Midbrain (tissue), 1 donor: ENCODE data around the gene B4GALT1.
"Not testable (repeated sequence)": the region's sequence is repeated elsewhere in the genome, so short reads cannot be mapped to it uniquely, and the experiment has no call there.

Experiments used
- DNase-seq: peaks from one replicate; lab custom pipeline; 2025; lab: John Stamatoyannopoulos, UW

The B4GALT1 gene

DNA sequence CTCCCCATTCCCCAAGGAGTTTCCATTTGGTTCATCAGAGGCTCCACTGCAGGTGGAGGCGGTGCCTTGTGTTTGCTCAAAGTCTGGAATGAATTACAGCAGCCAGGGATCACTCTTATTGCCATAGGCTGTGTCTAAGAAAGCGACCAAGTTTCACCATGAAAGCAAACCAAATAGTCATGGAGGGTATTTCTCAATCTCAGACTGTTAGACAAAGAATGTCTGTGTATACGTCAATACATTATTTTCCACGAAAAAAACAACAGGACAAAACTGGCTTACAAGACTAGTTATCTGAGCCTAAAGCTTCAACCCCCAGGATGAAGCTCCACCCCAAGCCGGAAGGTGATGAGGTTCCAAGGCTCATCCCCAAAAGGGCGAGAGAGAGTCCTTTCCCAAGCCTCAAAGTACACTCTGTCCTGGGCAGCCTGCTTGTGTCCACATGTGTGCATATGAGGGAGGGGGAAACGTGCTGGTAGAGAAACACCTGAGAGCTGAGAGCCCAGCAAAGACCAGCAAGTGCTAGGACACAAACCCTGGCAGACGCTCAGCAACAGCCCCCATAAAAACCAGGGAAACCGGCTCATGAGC lies 4.3 kb downstream of the B4GALT1 start:
- no peak for DNase-seq

- no peak for DNase-seq
Observed at GRCh38 chr9:33161589-33162132, 5.5 kb downstream of the B4GALT1 start.

DNA sequence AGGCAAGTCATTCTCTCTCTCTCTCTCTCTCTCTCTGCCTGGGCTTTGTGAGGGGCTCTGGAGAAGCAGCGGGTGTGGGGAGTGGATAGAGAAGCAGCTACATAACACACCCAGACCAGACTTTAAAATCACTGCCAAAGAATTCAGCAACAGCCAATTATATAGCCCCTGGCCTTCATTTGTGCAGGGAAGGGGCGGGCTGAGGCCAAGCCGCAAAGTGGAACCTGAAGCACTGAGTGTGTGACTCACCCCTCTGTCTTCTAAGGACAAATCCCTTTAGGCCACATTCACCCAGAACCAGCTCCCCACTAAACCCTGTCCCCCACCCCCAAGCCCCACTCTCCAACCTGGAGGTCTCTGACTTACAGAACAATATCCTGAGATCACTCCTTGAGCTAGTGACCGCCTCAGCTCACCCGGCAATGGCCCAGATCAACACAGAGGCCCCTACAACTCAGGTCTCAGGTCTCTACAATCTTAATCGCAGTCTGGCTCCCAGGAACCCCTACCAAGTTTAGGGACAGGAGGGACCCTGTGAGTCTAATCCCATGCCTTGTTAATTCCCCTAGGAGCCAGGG lies 6.0 kb downstream of the B4GALT1 start:
- no peak for DNase-seq

DNA sequence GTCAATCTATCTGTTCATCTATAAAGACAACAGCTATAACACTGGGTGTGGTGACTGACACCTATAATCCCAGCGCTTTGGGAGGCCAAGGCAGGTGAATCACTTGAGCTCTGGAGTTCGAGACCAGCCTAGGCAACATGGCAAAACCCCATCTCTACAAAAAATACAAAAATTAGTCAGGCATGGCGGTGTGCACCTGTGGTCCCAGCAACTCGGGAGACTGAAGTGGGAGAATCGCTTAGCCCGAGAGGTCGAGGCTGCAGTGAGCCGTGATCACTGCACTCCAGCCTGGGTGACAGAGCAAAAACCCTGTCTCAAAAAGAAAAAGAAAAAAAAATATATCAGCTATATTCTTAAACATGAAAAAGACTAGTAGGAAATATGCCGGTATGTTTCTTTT lies 6.7 kb downstream of the B4GALT1 start:
- not testable (repeated sequence) for DNase-seq

DNA sequence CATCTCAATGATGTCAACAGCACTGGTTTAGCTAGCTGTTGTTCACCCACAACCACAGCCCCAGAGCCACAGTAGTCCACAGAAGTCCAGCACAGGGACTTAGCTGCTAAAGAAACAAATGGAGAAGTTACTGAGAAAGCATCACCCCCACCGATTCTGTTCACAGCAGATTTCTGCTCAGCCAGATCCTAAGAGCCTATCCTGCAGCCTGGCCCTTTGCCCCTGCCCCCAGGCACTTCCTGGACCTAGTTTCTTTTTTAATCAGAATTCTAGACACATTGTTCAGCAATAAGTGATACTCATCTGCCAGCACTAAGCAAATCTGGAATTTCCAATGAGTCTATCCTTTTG lies 7.4 kb downstream of the B4GALT1 start:
- peak; percentile 44 for DNase-seq

DNA sequence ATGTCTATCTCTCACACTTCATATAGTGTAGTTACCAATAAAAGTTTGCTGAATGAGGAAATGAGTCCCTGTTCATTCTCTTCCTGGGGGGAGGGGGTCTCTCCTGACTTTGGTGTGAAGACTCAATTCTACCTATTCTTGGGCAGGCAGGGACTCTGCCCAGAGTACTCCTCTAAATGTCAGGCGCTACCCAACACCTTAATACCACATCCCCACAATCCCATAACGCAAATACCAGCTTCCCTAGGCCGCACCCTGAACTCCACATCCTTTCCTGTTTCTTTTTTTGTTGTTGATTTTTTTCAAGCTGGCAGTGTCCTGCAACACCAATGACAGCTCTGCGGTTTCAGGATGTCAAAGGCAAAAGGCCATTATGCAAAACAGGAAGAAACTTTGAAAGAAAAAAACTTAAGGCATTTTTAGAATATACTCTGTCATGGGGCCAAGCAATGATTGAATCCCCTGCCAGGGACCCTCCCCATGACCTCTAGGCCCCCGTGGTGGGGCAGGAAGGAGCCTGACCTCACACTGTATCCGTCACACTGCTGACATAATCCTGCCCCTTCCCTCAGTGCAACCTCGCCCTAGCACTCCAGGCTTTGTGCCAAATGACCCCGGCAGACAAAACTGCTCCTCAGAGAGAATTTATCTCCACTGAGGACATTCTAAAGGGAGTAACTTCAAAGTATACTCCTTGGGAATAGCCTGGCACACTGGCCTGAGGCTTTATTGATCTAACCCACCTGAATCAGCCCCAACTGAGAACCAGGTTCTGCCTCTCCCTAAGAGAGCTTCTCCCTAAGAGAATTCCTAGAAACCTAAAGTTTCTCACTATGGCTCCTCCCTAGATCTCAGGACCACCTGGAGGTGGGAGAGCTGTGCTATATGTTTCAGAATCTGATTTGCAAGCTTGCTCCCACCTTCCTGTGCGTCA lies 8.0 kb downstream of the B4GALT1 start:
- DNase-seq, result no peak

GRCh38 chr9:33157960-33158842 lies 8.9 kb downstream of the B4GALT1 start:
- DNase-seq, result no peak

DNA sequence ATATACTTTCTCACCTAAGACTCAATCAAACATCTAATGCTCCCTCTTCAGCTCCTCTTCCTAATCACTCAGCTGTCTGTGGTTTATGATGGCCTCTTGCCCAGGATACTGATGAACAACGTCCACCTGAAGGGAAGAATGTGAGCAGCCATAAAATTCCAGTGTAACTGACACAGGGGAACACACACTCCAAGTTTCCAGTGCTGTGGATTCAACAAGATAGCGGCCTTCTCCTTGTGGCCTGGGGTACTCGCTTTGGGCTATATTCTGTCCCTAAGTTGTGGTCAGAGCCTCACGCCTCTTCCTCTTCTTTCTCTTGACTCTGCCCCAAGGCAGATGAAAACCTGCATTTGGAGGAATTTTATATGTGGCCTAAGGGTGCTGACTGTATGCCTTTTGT lies 11.7 kb downstream of the B4GALT1 start:
- DNase-seq, result no peak

DNA sequence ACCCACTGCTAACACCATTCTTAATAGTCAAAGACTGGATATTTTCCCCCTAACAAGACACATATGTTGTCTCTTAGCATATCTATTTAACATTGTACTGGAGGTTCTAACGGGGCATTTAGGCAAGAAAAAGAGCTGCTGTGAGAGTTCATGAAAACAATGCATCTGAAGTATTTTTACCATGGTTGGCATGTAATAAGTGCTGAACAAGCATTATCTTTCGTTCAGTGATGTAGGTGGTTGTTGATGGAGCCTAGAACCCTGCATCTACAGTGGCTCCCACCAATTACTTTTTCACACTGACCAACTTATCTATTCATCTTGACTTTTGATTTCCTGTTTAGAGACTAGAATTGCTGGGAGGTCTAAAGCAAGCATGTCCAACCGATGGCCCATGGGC lies 12.8 kb downstream of the B4GALT1 start:
- DNase-seq, result no peak

DNA sequence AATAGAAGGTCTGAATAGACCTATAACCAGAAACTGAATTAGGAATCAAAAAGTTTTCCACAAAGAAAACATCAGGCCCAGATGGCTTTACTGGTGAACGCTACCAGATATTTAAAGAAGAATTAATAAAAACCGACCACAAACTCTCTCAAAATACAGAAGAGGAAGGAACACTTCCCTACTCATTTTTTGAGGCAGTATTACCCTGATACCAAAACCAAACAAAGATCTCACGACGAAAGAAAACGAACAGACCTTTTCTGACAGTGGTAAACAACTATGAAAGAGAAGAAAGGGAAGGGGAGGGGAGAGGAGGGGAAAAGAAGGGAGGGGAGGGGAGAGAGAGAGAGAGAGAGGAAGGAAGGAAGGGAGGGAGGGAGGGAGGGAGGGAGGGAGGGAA lies 13.5 kb downstream of the B4GALT1 start:
- DNase-seq, result no peak

DNA sequence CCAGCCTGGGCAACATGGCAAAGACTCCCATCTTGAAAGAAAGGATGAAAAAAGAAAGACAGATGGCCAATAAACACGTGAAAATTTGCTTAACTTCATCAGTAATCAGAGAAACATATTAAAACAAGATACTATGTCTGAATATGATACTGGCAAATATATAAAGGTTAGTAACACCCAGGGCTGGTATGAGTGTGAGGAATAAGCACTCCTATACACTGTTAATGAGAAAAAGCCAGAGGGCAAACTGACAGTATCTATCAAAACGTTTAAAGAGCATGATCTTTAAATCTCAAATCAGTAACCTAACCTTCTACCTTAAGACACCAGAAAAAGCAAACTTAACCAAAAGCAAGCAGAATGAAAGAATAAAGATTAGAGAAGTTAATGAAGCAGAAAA lies 14.1 kb downstream of the B4GALT1 start:
- DNase-seq, result no peak

- DNase-seq, result no peak
Observed at GRCh38 chr9:33151601-33152000, 15.5 kb downstream of the B4GALT1 start.

- no peak for DNase-seq
Observed at GRCh38 chr9:33151007-33151557, 16.1 kb downstream of the B4GALT1 start.

DNA sequence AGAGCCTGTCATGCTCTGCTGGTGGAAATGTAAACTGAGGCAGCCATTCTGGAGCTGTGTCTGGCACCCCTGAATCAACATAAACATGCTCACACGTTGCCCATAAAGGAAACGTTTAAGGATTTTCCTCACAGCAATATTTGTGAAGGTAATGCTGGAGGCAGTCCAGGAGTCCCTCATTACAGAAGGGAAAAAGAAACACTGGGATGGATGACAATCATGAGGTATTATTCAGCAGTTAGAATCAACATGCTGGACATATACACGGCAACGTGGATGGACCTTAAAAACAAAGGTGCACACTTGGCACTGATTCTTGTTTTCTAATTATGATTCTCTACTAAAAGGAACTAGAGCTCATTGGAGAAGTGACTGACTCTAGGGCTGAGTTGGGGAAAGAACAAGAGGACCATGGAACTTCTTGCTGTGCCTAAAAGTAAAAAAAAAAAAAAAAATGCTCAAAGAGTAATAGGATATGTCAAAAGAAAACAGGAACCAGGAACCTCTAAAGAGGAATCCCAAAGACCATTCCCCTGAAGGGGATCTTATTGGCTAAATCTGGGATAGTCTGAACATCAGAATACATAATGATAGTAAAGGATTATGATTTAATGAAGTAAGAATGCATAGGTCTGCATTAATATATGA lies 18.6 kb downstream of the B4GALT1 start:
- DNase-seq, result no peak

GRCh38 chr9:33147416-33148169 lies 19.5 kb downstream of the B4GALT1 start:
- DNase-seq, result no peak

DNA sequence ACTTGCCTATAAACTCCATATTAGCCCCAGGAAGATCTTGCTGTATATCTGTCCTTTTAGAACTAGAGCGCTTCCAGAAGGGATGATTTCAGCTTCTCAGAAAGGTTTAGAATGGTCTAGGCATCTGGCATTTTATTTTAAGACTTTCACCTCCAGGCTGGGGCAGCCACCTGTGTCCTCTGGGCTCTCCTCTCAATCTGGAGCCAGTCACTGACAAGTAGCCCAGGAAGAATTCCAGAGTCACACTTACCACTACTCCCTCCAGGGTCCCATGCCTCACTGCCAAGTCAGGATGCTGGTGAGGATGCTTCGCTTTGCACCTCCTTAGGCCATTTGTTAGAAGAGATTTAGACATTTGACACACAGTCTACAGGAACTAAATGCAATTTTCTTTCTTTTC lies 20.8 kb downstream of the B4GALT1 start:
- no peak for DNase-seq

DNA sequence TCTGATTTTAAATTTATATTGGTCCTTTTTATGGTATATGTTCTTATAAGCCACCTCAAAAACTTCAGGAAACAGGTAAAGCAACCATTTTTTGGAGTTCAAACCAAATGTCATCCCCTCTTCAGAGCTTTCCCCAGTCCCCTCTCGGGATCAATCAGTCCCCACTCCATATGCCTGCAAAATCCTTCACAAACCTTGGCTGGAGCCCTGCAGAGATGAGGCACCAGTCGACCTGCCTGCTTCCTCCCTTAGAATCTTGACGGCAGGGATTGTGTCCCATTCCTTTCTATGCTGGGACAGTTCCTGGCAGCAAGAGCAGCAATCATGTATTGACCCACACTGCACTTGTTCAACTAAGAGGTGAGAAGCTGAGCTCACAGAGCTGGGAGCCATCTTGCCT lies 22.6 kb downstream of the B4GALT1 start:
- no peak for DNase-seq

- DNase-seq, result no peak
Observed at GRCh38 chr9:33143241-33143661, 23.9 kb downstream of the B4GALT1 start.

DNA sequence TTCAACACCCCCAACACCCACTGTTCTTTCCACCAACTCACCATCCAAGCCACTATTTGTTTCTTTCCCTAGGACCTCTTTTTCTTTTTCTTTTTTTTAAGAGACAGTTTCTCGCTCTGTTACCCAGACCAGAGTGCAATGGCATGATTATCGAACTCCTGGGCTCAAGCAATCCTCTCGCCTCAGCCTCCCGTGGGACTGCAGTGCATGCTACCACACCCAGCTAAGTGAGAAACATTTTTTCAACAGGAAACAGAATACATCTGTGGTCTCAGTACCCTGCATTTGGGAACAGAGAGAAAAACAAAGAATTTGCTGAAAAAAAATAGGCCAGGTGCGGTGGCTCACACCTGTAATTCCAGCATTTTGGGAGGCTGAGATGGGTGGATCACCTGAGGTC lies 24.6 kb downstream of the B4GALT1 start:
- no peak for DNase-seq
